ENCODE measurements around the gene RUSF1.
"Not testable (repeated sequence)": the region's sequence is repeated elsewhere in the genome, so short reads cannot be mapped to it uniquely, and the experiment has no call there.

The RUSF1 gene

GRCh38 chr16:31452631-31453106 lies 55.5 kb downstream of the RUSF1 start:
- no peak overlapping the region for H3K4me3 ChIP-seq (ENCODE audit: low read length)
- H3K4me1 ChIP-seq (ENCODE audit: control insufficient read depth, insufficient read depth, low read length), result peaks cover 7% of the 10 kb centered on the region
- H3K9me3 ChIP-seq (ENCODE audit: control insufficient read depth, insufficient read depth, low read length), result no peaks in the 10 kb centered on the region
- H3K27me3 ChIP-seq (ENCODE audit: control insufficient read depth, insufficient read depth, low read length), result no peaks in the 10 kb centered on the region
- DNase-seq (ENCODE audit: low read depth, low spot score), result no peak
- no CpG with 5 or more reads among the region's 3 CpGs for WGBS (ENCODE audit: insufficient coverage, insufficient read length)
- no peak overlapping the region for H3K27ac ChIP-seq (ENCODE audit: low read length)
- H3K36me3 ChIP-seq (ENCODE audit: control insufficient read depth, insufficient read depth, low read length), result no peaks in the 10 kb centered on the region

GRCh38 chr16:31451681-31452351 lies 56.4 kb downstream of the RUSF1 start:
- Histone ChIP-seq H3K27ac (ENCODE audit: low read length) (no peak overlapping the region), H3K27me3 (ENCODE audit: control insufficient read depth, insufficient read depth, low read length) (no peaks in the 10 kb centered on the region), H3K36me3 (ENCODE audit: control insufficient read depth, insufficient read depth, low read length) (no peaks in the 10 kb centered on the region), H3K4me1 (ENCODE audit: control insufficient read depth, insufficient read depth, low read length) (peaks cover 7% of the 10 kb centered on the region), H3K9me3 (ENCODE audit: control insufficient read depth, insufficient read depth, low read length) (no peaks in the 10 kb centered on the region), H3K4me3 (ENCODE audit: low read length) (no peak overlapping the region)
- WGBS (ENCODE audit: insufficient coverage, insufficient read length), result no CpG with 5 or more reads among the region's 11 CpGs
- DNase-seq (ENCODE audit: low read depth, low spot score), result no peak

GRCh38 chr16:31451201-31451600 lies 57.0 kb downstream of the RUSF1 start:
- no peak for DNase-seq (ENCODE audit: low read depth, low spot score)
- no peak overlapping the region for H3K4me3 ChIP-seq (ENCODE audit: low read length)
- H3K4me1 ChIP-seq (ENCODE audit: control insufficient read depth, insufficient read depth, low read length), result peaks cover 7% of the 10 kb centered on the region
- H3K27ac ChIP-seq (ENCODE audit: low read length), result no peak overlapping the region
- no peaks in the 10 kb centered on the region for H3K36me3 ChIP-seq (ENCODE audit: control insufficient read depth, insufficient read depth, low read length)
- H3K27me3 ChIP-seq (ENCODE audit: control insufficient read depth, insufficient read depth, low read length), result no peaks in the 10 kb centered on the region
- H3K9me3 ChIP-seq (ENCODE audit: control insufficient read depth, insufficient read depth, low read length), result no peaks in the 10 kb centered on the region
- WGBS (ENCODE audit: insufficient coverage, insufficient read length), result no CpG with 5 or more reads among the region's 5 CpGs

DNA sequence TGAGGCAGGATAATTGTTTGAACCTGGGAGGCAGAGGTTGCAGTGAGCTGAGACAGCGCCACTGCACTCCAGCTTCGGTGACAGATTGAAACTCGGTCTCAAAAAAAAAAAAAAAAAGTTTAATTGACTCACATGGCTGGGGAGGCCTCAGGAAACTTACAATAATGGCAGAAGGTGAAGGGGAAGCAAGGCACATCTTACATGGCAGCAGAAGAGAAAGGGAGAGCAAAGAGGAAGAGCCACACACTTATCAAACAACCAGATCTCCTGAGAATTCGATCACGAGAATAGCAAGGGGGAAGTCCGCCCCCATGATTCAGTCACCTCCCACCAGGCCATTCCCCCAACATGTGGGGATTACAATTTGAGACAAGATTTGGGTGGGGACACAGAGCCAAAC lies 62.3 kb downstream of the RUSF1 start:
- not testable (repeated sequence) for H3K27me3 ChIP-seq (ENCODE audit: control insufficient read depth, insufficient read depth, low read length); DNase-seq (ENCODE audit: low read depth, low spot score); H3K4me3 ChIP-seq (ENCODE audit: low read length); H3K36me3 ChIP-seq (ENCODE audit: control insufficient read depth, insufficient read depth, low read length); H3K9me3 ChIP-seq (ENCODE audit: control insufficient read depth, insufficient read depth, low read length); H3K27ac ChIP-seq (ENCODE audit: low read length); H3K4me1 ChIP-seq (ENCODE audit: control insufficient read depth, insufficient read depth, low read length)
- no CpG with 5 or more reads among the region's 6 CpGs for WGBS (ENCODE audit: insufficient coverage, insufficient read length)

DNA sequence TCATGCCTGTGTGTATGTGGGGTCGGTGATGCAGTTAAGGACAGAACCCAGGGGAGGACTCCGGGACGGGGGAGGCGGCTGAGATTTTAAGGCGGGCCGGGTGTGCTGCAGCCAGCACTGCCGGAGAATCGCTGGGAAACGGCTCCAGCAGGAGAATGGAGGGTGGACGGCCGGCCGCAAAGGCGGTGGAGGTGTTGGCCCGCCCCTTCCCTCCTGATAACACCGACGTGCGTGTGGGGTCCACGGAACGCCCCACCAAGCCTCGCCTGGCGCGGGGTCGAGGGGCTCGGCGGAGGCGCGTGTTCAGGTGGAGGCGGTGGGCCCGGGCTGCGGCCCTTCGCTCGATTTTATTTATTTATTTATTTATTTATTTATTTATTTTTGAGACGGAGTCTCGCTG lies 66.2 kb downstream of the RUSF1 start:
- Histone ChIP-seq H3K4me3 (ENCODE audit: low read length) (no peak overlapping the region), H3K27me3 (ENCODE audit: control insufficient read depth, insufficient read depth, low read length) (no peaks in the 10 kb centered on the region), H3K9me3 (ENCODE audit: control insufficient read depth, insufficient read depth, low read length) (no peaks in the 10 kb centered on the region), H3K4me1 (ENCODE audit: control insufficient read depth, insufficient read depth, low read length) (no peaks in the 10 kb centered on the region; the same call in 1 of the 2 replicates), H3K27ac (ENCODE audit: low read length) (no peak overlapping the region), H3K36me3 (ENCODE audit: control insufficient read depth, insufficient read depth, low read length) (no peaks in the 10 kb centered on the region)
- no peak for DNase-seq (ENCODE audit: low read depth, low spot score)
- WGBS (ENCODE audit: insufficient coverage, insufficient read length), result no CpG with 5 or more reads among the region's 34 CpGs

GRCh38 chr16:31440516-31441184 lies 67.5 kb downstream of the RUSF1 start:
- WGBS (ENCODE audit: insufficient coverage, insufficient read length), result no CpG with 5 or more reads among the region's 4 CpGs
- no peak overlapping the region for H3K4me3 ChIP-seq (ENCODE audit: low read length)
- no peaks in the 10 kb centered on the region; the same call in 1 of the 2 replicates for H3K4me1 ChIP-seq (ENCODE audit: control insufficient read depth, insufficient read depth, low read length)
- H3K9me3 ChIP-seq (ENCODE audit: control insufficient read depth, insufficient read depth, low read length), result no peaks in the 10 kb centered on the region
- no peak for DNase-seq (ENCODE audit: low read depth, low spot score)
- H3K27ac ChIP-seq (ENCODE audit: low read length), result no peak overlapping the region
- no peaks in the 10 kb centered on the region for H3K27me3 ChIP-seq (ENCODE audit: control insufficient read depth, insufficient read depth, low read length)
- no peaks in the 10 kb centered on the region for H3K36me3 ChIP-seq (ENCODE audit: control insufficient read depth, insufficient read depth, low read length)

GRCh38 chr16:31439519-31439918 lies 68.7 kb downstream of the RUSF1 start:
- no peak overlapping the region for H3K27ac ChIP-seq (ENCODE audit: low read length)
- H3K36me3 ChIP-seq (ENCODE audit: control insufficient read depth, insufficient read depth, low read length), result no peaks in the 10 kb centered on the region
- no CpG with 5 or more reads among the region's 3 CpGs for WGBS (ENCODE audit: insufficient coverage, insufficient read length)
- H3K4me3 ChIP-seq (ENCODE audit: low read length), result no peak overlapping the region
- no peaks in the 10 kb centered on the region for H3K9me3 ChIP-seq (ENCODE audit: control insufficient read depth, insufficient read depth, low read length)
- no peaks in the 10 kb centered on the region for H3K27me3 ChIP-seq (ENCODE audit: control insufficient read depth, insufficient read depth, low read length)
- DNase-seq (ENCODE audit: low read depth, low spot score), result no peak
- H3K4me1 ChIP-seq (ENCODE audit: control insufficient read depth, insufficient read depth, low read length), result no peaks in the 10 kb centered on the region; the same call in 1 of the 2 replicates

All from iPS DF 6.9 (cell line).